Neuron (in vitro differentiated cells): Measurements from ENCODE around the gene PAK5.
A peak's percentile ranks its signal among the peaks of the same experiment; 100 is the strongest.

Experiments
- H2AFZ ChIP-seq: one replicate; pipeline ENCODE4 v1.6.1; 2013; ENCODE audit warnings: low read depth, mild to moderate bottlenecking, inconsistent platforms, low read length, moderate library complexity
- H3K27me3 ChIP-seq: one replicate; pipeline ENCODE4 v1.6.1; 2013; ENCODE audit warnings: low read length; ENCODE audit not compliant: insufficient read depth
- H3K36me3 ChIP-seq: one replicate; pipeline ENCODE4 v1.6.1; 2013; ENCODE audit warnings: low read length; ENCODE audit not compliant: insufficient read depth
- H3K4me1 ChIP-seq: one replicate; pipeline ENCODE4 v1.6.1; 2013; ENCODE audit warnings: low read length; ENCODE audit not compliant: insufficient read depth
- H3K4me3 ChIP-seq: 2 replicates; pipeline ENCODE4 v1.5.1; 2013; ENCODE audit warnings: mild to moderate bottlenecking, low read length, moderate library complexity
- H3K9me3 ChIP-seq: one replicate; pipeline ENCODE4 v1.6.1; 2013; ENCODE audit warnings: low read length

PAK5 gene

GRCh38 chr20:9514461-9515213, 324.2 kb downstream of the PAK5 start, which contains the start of gene LAMP5:
TSS of gene LAMP5 (plus strand) at chr20:9514590. CDS start at chr20:9514853, 263 bp downstream.
- Histone ChIP-seq H3K27me3 (peaks cover 78% of the 10 kb centered on the region), H3K4me1 (peaks cover 31% of the 10 kb centered on the region), H3K4me3 (peak within 1 kb of the TSS; percentile 48), H2AFZ (peak within 1 kb of the TSS; percentile 64), H3K36me3 (no peaks in the 10 kb centered on the region), H3K9me3 (peaks cover 3% of the 10 kb centered on the region)

GRCh38 chr20:9514072-9514460, 324.8 kb downstream of the PAK5 start:
- Histone ChIP-seq H3K27me3 (peaks cover 82% of the 10 kb centered on the region), H3K36me3 (no peaks in the 10 kb centered on the region), H3K4me3 (peak overlapping the region; percentile 48), H2AFZ (peak overlapping the region; percentile 64), H3K4me1 (peaks cover 28% of the 10 kb centered on the region), H3K9me3 (peaks cover 3% of the 10 kb centered on the region)

- no peak overlapping the region for H2AFZ ChIP-seq
- peaks cover 82% of the 10 kb centered on the region for H3K27me3 ChIP-seq
- H3K4me3 ChIP-seq = no peak overlapping the region
- peaks cover 19% of the 10 kb centered on the region for H3K4me1 ChIP-seq
- peaks cover 3% of the 10 kb centered on the region for H3K9me3 ChIP-seq
- no peaks in the 10 kb centered on the region for H3K36me3 ChIP-seq
These were observed 328.0 kb downstream of the PAK5 start for GRCh38 chr20:9510911-9511310.

- Histone ChIP-seq H3K4me1 (peaks cover 6% of the 10 kb centered on the region), H3K4me3 (no peak overlapping the region), H3K9me3 (peaks cover 3% of the 10 kb centered on the region), H2AFZ (no peak overlapping the region), H3K27me3 (peaks cover 80% of the 10 kb centered on the region), H3K36me3 (no peaks in the 10 kb centered on the region)
These were observed 329.6 kb downstream of the PAK5 start for GRCh38 chr20:9509246-9509645.

GRCh38 chr20:9508696-9509178, 330.1 kb downstream of the PAK5 start:
- Histone ChIP-seq H3K36me3 (no peaks in the 10 kb centered on the region), H3K4me1 (peaks cover under 1% of the 10 kb centered on the region), H3K4me3 (no peak overlapping the region), H2AFZ (no peak overlapping the region), H3K9me3 (peaks cover 3% of the 10 kb centered on the region), H3K27me3 (peaks cover 78% of the 10 kb centered on the region)

- Histone ChIP-seq H3K4me1 (no peaks in the 10 kb centered on the region), H3K36me3 (no peaks in the 10 kb centered on the region), H3K4me3 (no peak overlapping the region), H2AFZ (no peak overlapping the region), H3K27me3 (peaks cover 74% of the 10 kb centered on the region), H3K9me3 (peaks cover 3% of the 10 kb centered on the region)
These were observed 330.6 kb downstream of the PAK5 start for GRCh38 chr20:9508240-9508661.

- Histone ChIP-seq H3K36me3 (no peaks in the 10 kb centered on the region), H3K4me1 (no peaks in the 10 kb centered on the region), H3K4me3 (no peak overlapping the region)
These were observed 331.2 kb downstream of the PAK5 start for GRCh38 chr20:9507544-9508239.

GRCh38 chr20:9506964-9507369, 331.9 kb downstream of the PAK5 start:
- peaks cover 3% of the 10 kb centered on the region for H3K9me3 ChIP-seq
- H2AFZ ChIP-seq = no peak overlapping the region
- H3K4me1 ChIP-seq = no peaks in the 10 kb centered on the region
- H3K36me3 ChIP-seq = no peaks in the 10 kb centered on the region
- no peak overlapping the region for H3K4me3 ChIP-seq
- H3K27me3 ChIP-seq = peaks cover 74% of the 10 kb centered on the region

More at GRCh38 chr20:9507544-9508239, 331.2 kb downstream of the PAK5 start:
- H2AFZ ChIP-seq = no peak overlapping the region
- H3K27me3 ChIP-seq = peaks cover 74% of the 10 kb centered on the region
- H3K9me3 ChIP-seq = peaks cover 3% of the 10 kb centered on the region

- Histone ChIP-seq H3K4me3 (no peak overlapping the region), H3K36me3 (no peaks in the 10 kb centered on the region), H2AFZ (no peak overlapping the region), H3K9me3 (peaks cover 3% of the 10 kb centered on the region), H3K4me1 (no peaks in the 10 kb centered on the region), H3K27me3 (peaks cover 68% of the 10 kb centered on the region)
These were observed 332.5 kb downstream of the PAK5 start for GRCh38 chr20:9506280-9506821.

- Histone ChIP-seq H3K9me3 (no peaks in the 10 kb centered on the region), H3K36me3 (no peaks in the 10 kb centered on the region), H3K4me3 (no peak overlapping the region), H2AFZ (no peak overlapping the region), H3K27me3 (peaks cover 53% of the 10 kb centered on the region), H3K4me1 (no peaks in the 10 kb centered on the region)
These were observed 335.2 kb downstream of the PAK5 start for GRCh38 chr20:9503526-9504245.

- H3K4me1 ChIP-seq = no peaks in the 10 kb centered on the region
- H3K9me3 ChIP-seq = no peaks in the 10 kb centered on the region
- H2AFZ ChIP-seq = no peak overlapping the region
- no peaks in the 10 kb centered on the region for H3K36me3 ChIP-seq
- H3K27me3 ChIP-seq = peaks cover 31% of the 10 kb centered on the region
- H3K4me3 ChIP-seq = no peak overlapping the region
These were observed 337.4 kb downstream of the PAK5 start for GRCh38 chr20:9501473-9501872.

GRCh38 chr20:9500121-9500520, 338.8 kb downstream of the PAK5 start:
- H3K36me3 ChIP-seq = no peaks in the 10 kb centered on the region
- no peaks in the 10 kb centered on the region for H3K4me1 ChIP-seq
- peaks cover 20% of the 10 kb centered on the region for H3K27me3 ChIP-seq
- no peak overlapping the region for H3K4me3 ChIP-seq
- no peaks in the 10 kb centered on the region for H3K9me3 ChIP-seq
- H2AFZ ChIP-seq = no peak overlapping the region
